HCT116 (cell line): ENCODE results near the gene OPCML. TPM values are rescaled to one million over a fixed set of nuclear protein-coding genes. Genes with fewer than 3 reads are reported as not detected.

ENCODE experiments used
- ATAC-seq: fragments of 200-7000 bp; cut with Tn5 transposase; 2 replicates; pipeline ENCODE4 v1.9.1; 2020; ENCODE audit warnings: mild to moderate bottlenecking, moderate library complexity
- BruUV-seq: library from RNA; stranded (reverse); fragments of 400-500 nt; replicated peaks from 2 replicates; lab custom pipeline; 2021; lab: Mats Ljungman, UMichigan
- CTCF ChIA-PET: fragments of 300-600 bp; sonication (Branson Sonifier 250); formaldehyde crosslinking; loops from one replicate; lab custom pipeline; 2021; ENCODE audit warnings: antibody characterized with exemption; lab: Charles Lee
- POLR2A ChIA-PET: fragments of 300-600, 350-600 bp; sonication (Branson Sonifier 250); formaldehyde crosslinking; loops from one replicate; lab custom pipeline; 2021; ENCODE audit warnings: antibody characterized with exemption; lab: Charles Lee
- RAD21 ChIA-PET, 2 experiments: fragments of 300-600 bp; sonication (Branson Sonifier 250); formaldehyde crosslinking; loops; one replicate each; lab custom pipeline; 2023; ENCODE audit warnings: low total read pairs in 2 of 2; ENCODE audit not compliant: uncharacterized antibody in 2 of 2, unreplicated experiment in 2 of 2, low non-redundant PET in 1 of 2; lab: Charles Lee
- DNase-seq: peaks from one replicate; pipeline ENCODE4 v3.0.0-alpha.2; 2010; ENCODE audit warnings: low read depth, low spot score
- H2AFZ ChIP-seq: fragments of 200-600 bp; shearing (Covaris generic), sonication (generic); 2 replicates; pipeline ENCODE4 v1.6.1; 2017; ENCODE audit warnings: low read depth, mixed run types, mixed read lengths, antibody characterized with exemption, low read length; ENCODE audit not compliant: poor library complexity, severe bottlenecking
- H3K27ac ChIP-seq: 2 replicates; pipeline ENCODE4 v1.5.1; 2012; ENCODE audit warnings: low read depth, low read length
- H3K27me3 ChIP-seq: fragments of 200-600 bp; sonication (generic); 2 replicates; pipeline ENCODE4 v1.6.1; 2016; ENCODE audit warnings: mixed run types, low read length, mixed read lengths; ENCODE audit not compliant: insufficient read depth
- H3K36me3 ChIP-seq, 2 experiments: fragments of 200-500 bp in 1 of 2; fragments of 200-600 bp in 1 of 2; sonication (Bioruptor generic) in 1 of 2; sonication (generic) in 1 of 2; 2 replicates each; pipeline versions ENCODE4 v1.5.1 to v1.6.1; 2014 to 2016; ENCODE audit warnings: low read length in 2 of 2, inconsistent platforms in 1 of 2, mixed read lengths in 1 of 2, mixed run types in 1 of 2; ENCODE audit not compliant: insufficient read depth in 2 of 2, control insufficient read depth in 1 of 2
- H3K4me1 ChIP-seq, 2 experiments: fragments of 200-600 bp in 1 of 2; sonication (generic) in 1 of 2; 2 replicates each; pipeline versions ENCODE4 v1.5.1 to v1.6.1; 2012 to 2017; ENCODE audit warnings: low read length in 2 of 2, inconsistent platforms in 1 of 2, mild to moderate bottlenecking in 1 of 2, mixed read lengths in 1 of 2, mixed run types in 1 of 2, moderate library complexity in 1 of 2; ENCODE audit not compliant: insufficient read depth in 2 of 2, control insufficient read depth in 1 of 2
- H3K4me2 ChIP-seq: fragments of 200-600 bp; sonication (generic); 2 replicates; pipeline ENCODE4 v1.6.1; 2017; ENCODE audit warnings: mixed run types, low read length, mixed read lengths
- H3K4me3 ChIP-seq, 2 experiments: fragments of 200-600 bp in 1 of 2; sonication (generic) in 1 of 2; replicated peaks in 1 of 2; 2 replicates each; pipeline ENCODE4 v1.5.1; 2011 to 2016; ENCODE audit warnings: low read length in 2 of 2, control low read depth in 1 of 2, low read depth in 1 of 2, mild to moderate bottlenecking in 1 of 2, mixed read lengths in 1 of 2, mixed run types in 1 of 2
- H3K79me2 ChIP-seq: fragments of 200-600 bp; sonication (generic); 2 replicates; pipeline ENCODE4 v1.6.1; 2017; ENCODE audit warnings: mild to moderate bottlenecking, mixed run types, low read length, moderate library complexity, mixed read lengths; ENCODE audit not compliant: insufficient read depth
- H3K9ac ChIP-seq: fragments of 200-600 bp; sonication (generic); 2 replicates; pipeline ENCODE4 v1.6.1; 2016; ENCODE audit warnings: low read length, mixed read lengths
- H3K9me2 ChIP-seq: fragments of 200-600 bp; sonication (generic), shearing (Covaris generic); 2 replicates; pipeline ENCODE4 v1.6.1; 2017; ENCODE audit warnings: mixed run types, mild to moderate bottlenecking, moderate library complexity; ENCODE audit not compliant: insufficient read depth
- H3K9me3 ChIP-seq, 2 experiments: fragments of 200-500 bp in 1 of 2; fragments of 200-600 bp in 1 of 2; sonication (Bioruptor generic) in 1 of 2; sonication (generic) in 1 of 2; 2 replicates each; pipeline ENCODE4 v1.6.1; 2014 to 2017; ENCODE audit warnings: low read length in 2 of 2, mixed read lengths in 2 of 2, inconsistent platforms in 1 of 2, low read depth in 1 of 2, mild to moderate bottlenecking in 1 of 2, mixed run types in 1 of 2, moderate library complexity in 1 of 2; ENCODE audit not compliant: control insufficient read depth in 1 of 2, insufficient read depth in 1 of 2
- H4K20me1 ChIP-seq: fragments of 200-600 bp; sonication (generic), shearing (Covaris generic); 2 replicates; pipeline ENCODE4 v1.6.1; 2017; ENCODE audit warnings: mixed run types, mild to moderate bottlenecking, moderate library complexity; ENCODE audit not compliant: insufficient read depth
- EZH2phosphoT487 ChIP-seq: fragments of 200-600 bp; IDR thresholded peaks from 2 replicates; pipeline ENCODE4 v1.6.1; 2018; ENCODE audit warnings: antibody characterized with exemption, borderline replicate concordance
- JUND ChIP-seq: IDR thresholded peaks from 2 replicates; pipeline ENCODE4 v1.6.1; 2012
- MAX ChIP-seq: IDR thresholded peaks from 2 replicates; pipeline ENCODE4 v1.6.1; 2012
- SP1 ChIP-seq: IDR thresholded peaks from 2 replicates; pipeline ENCODE4 v1.6.1; 2012; ENCODE audit warnings: low read depth
- YY1 ChIP-seq: IDR thresholded peaks from 2 replicates; pipeline ENCODE4 v1.6.1; 2011; ENCODE audit warnings: low read length, low read depth, moderate library complexity, mild to moderate bottlenecking; ENCODE audit not compliant: insufficient replicate concordance; ENCODE audit errors: extremely low read depth
- intact Hi-C: fragments of 100-400 bp; cut with micrococcal nuclease; formaldehyde crosslinking; loops from 2 replicates; pipeline ENCODE4 v1.10.0; 2022
- total RNA-seq: library from RNA; stranded (reverse); gene quantifications from one replicate; pipeline ENCODE4 v1.2.1, GENCODE V29; 2021; ENCODE audit not compliant: unreplicated experiment
- TF ChIP-seq, protein P1 (sequence below): IDR thresholded peaks from 2 replicates; pipeline ENCODE4 v1.6.1; 2012; ENCODE audit warnings: low read depth
- TF ChIP-seq, protein P2 (sequence below), 3 experiments: fragments of 200-600 bp in 1 of 3; sonication (generic) in 1 of 3; IDR thresholded peaks in 2 of 3; conservative IDR thresholded peaks in 1 of 3; 2 replicates each; pipeline ENCODE4 v1.5.1; 2012 to 2017; ENCODE audit warnings: low read depth in 2 of 3, low read length in 2 of 3, antibody characterized with exemption in 1 of 3, borderline replicate concordance in 1 of 3, control low read depth in 1 of 3, mild to moderate bottlenecking in 1 of 3, mixed read lengths in 1 of 3, mixed run types in 1 of 3, moderate library complexity in 1 of 3; ENCODE audit not compliant: insufficient read depth in 1 of 3

Gene OPCML
- total RNA-seq, 1 experiment from 2014 or later = not detected

- no peak overlapping the region for H2AFZ ChIP-seq
- ChIA-PET CTCF (no interaction called here), POLR2A (no interaction called here), RAD21 (no interaction called here)
- no peaks in the 10 kb centered on the region for H3K36me3 ChIP-seq
- BruUV-seq = no TSS peak
- no peak overlapping the region for H3K27ac ChIP-seq
- intact Hi-C loops = no loop called here
- ATAC-seq (no peak), DNase-seq (no peak)
- no peaks in the 10 kb centered on the region for H3K4me1 ChIP-seq
- H4K20me1 ChIP-seq = no peaks in the 10 kb centered on the region
- TF ChIP-seq MAX (no peak), JUND (no peak), EZH2phosphoT487 (no peak), SP1 (no peak), YY1 (no peak)
- TF ChIP-seq, protein P1, sequence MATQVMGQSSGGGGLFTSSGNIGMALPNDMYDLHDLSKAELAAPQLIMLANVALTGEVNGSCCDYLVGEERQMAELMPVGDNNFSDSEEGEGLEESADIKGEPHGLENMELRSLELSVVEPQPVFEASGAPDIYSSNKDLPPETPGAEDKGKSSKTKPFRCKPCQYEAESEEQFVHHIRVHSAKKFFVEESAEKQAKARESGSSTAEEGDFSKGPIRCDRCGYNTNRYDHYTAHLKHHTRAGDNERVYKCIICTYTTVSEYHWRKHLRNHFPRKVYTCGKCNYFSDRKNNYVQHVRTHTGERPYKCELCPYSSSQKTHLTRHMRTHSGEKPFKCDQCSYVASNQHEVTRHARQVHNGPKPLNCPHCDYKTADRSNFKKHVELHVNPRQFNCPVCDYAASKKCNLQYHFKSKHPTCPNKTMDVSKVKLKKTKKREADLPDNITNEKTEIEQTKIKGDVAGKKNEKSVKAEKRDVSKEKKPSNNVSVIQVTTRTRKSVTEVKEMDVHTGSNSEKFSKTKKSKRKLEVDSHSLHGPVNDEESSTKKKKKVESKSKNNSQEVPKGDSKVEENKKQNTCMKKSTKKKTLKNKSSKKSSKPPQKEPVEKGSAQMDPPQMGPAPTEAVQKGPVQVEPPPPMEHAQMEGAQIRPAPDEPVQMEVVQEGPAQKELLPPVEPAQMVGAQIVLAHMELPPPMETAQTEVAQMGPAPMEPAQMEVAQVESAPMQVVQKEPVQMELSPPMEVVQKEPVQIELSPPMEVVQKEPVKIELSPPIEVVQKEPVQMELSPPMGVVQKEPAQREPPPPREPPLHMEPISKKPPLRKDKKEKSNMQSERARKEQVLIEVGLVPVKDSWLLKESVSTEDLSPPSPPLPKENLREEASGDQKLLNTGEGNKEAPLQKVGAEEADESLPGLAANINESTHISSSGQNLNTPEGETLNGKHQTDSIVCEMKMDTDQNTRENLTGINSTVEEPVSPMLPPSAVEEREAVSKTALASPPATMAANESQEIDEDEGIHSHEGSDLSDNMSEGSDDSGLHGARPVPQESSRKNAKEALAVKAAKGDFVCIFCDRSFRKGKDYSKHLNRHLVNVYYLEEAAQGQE = no peak
- TF ChIP-seq, protein P2, sequence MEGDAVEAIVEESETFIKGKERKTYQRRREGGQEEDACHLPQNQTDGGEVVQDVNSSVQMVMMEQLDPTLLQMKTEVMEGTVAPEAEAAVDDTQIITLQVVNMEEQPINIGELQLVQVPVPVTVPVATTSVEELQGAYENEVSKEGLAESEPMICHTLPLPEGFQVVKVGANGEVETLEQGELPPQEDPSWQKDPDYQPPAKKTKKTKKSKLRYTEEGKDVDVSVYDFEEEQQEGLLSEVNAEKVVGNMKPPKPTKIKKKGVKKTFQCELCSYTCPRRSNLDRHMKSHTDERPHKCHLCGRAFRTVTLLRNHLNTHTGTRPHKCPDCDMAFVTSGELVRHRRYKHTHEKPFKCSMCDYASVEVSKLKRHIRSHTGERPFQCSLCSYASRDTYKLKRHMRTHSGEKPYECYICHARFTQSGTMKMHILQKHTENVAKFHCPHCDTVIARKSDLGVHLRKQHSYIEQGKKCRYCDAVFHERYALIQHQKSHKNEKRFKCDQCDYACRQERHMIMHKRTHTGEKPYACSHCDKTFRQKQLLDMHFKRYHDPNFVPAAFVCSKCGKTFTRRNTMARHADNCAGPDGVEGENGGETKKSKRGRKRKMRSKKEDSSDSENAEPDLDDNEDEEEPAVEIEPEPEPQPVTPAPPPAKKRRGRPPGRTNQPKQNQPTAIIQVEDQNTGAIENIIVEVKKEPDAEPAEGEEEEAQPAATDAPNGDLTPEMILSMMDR (IDR thresholded peaks at IDR 0.05 in 2 of 3, conservative IDR thresholded peaks at IDR 0.05 in 1 of 3; ENCODE audit: borderline replicate concordance in 1 of 3, insufficient read depth in 1 of 3, low read depth in 2 of 3, low read length in 2 of 3) = no peak
- no peak overlapping the region for H3K4me2 ChIP-seq
- peaks cover 5 to 32% of the 10 kb centered on the region in 2 experiments; a peak in 2 of 4 replicates for H3K9me3 ChIP-seq
- H3K9me2 ChIP-seq = no peaks in the 10 kb centered on the region
- H3K27me3 ChIP-seq = no peaks in the 10 kb centered on the region
- H3K9ac ChIP-seq = no peak overlapping the region
- H3K4me3 ChIP-seq = no peak overlapping the region
- H3K79me2 ChIP-seq = no peaks in the 10 kb centered on the region
Observed at GRCh38 chr11:132451942-132452601, 1080.2 kb downstream of the OPCML start.
